Fibroblast of lung (primary cell): ENCODE data around the gene OR11A1.

Experiments
- EZH2 ChIP-seq: IDR thresholded peaks from 2 replicates; pipeline ENCODE4 v1.5.1; 2012; ENCODE audit warnings: low read length, control low read depth, mild to moderate bottlenecking; ENCODE audit errors: missing control alignments
- TF ChIP-seq, protein P1 (sequence below), 2 donors: IDR thresholded peaks in 1 of 2; conservative IDR thresholded peaks in 1 of 2; 1 replicate in 1 of 2; 2 replicates in 1 of 2; pipeline ENCODE4 v1.5.1; 2011 to 2012; ENCODE audit warnings: low read length in 2 of 2, control low read depth in 1 of 2, inconsistent platforms in 1 of 2, low read depth in 1 of 2, mild to moderate bottlenecking in 1 of 2

DNA sequence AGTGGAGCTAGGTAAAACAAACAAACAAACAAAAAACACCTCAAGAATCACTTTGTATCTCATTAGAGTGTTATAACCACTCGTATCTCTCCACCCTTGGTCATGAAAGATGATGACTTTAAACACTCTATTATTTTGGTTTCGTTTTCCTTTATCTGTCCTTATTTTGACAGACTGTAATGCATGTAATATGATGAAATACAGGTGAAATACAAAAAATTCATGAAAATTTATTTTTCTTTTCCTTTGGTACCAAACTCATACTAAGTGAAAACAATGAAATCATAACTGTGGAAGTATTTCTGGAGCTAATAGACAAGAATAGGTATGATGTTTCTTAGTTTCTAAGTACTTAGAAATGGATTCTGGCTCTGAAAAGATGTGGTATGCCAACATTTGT lies 57.3 kb downstream of the OR11A1 start:
- TF ChIP-seq, protein P1, sequence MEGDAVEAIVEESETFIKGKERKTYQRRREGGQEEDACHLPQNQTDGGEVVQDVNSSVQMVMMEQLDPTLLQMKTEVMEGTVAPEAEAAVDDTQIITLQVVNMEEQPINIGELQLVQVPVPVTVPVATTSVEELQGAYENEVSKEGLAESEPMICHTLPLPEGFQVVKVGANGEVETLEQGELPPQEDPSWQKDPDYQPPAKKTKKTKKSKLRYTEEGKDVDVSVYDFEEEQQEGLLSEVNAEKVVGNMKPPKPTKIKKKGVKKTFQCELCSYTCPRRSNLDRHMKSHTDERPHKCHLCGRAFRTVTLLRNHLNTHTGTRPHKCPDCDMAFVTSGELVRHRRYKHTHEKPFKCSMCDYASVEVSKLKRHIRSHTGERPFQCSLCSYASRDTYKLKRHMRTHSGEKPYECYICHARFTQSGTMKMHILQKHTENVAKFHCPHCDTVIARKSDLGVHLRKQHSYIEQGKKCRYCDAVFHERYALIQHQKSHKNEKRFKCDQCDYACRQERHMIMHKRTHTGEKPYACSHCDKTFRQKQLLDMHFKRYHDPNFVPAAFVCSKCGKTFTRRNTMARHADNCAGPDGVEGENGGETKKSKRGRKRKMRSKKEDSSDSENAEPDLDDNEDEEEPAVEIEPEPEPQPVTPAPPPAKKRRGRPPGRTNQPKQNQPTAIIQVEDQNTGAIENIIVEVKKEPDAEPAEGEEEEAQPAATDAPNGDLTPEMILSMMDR (conservative IDR thresholded peaks at IDR 0.05 in 1 of 2, IDR thresholded peaks at IDR 0.05 in 1 of 2; ENCODE audit: low read depth in 1 of 2, low read length in 2 of 2), result no peak
- TF ChIP-seq EZH2, result no peak
